GM12878 (cell line): ENCODE measurements around the gene CLTRN. TPM values are rescaled to one million over a fixed set of nuclear protein-coding genes. Genes with fewer than 3 reads are reported as not detected.

Experiments used
- ATAC-seq: fragments of 200-7000 bp; cut with Tn5 transposase; 3 replicates; pipeline ENCODE4 v1.9.1; 2020; ENCODE audit warnings: mild to moderate bottlenecking, moderate library complexity
- BruUV-seq: library from RNA; stranded (reverse); fragments of 400-500 nt; replicated peaks from 2 replicates; lab custom pipeline; 2021; lab: Mats Ljungman, UMichigan
- CTCF ChIA-PET: fragments of 300-600 bp; sonication (Branson Sonifier 250); formaldehyde crosslinking; extraction: SDS; loops from one replicate; lab custom pipeline; 2021; ENCODE audit warnings: inconsistent platforms; lab: Yijun Ruan, JAX
- POLR2A ChIA-PET: fragments of 350-600 bp; formaldehyde crosslinking; extraction: SDS; loops from one replicate; lab custom pipeline; 2021; ENCODE audit warnings: inconsistent platforms; lab: Charles Lee
- RAD21 ChIA-PET: fragments of 300-600 bp; sonication (Branson Sonifier 250); formaldehyde crosslinking; loops from one replicate; lab custom pipeline; 2023; ENCODE audit warnings: antibody characterized with exemption; ENCODE audit not compliant: unreplicated experiment; lab: Charles Lee
- SMC1A ChIA-PET: fragments of 300-600 bp; sonication (Branson Sonifier 250); formaldehyde crosslinking; loops from one replicate; lab custom pipeline; 2023; ENCODE audit not compliant: unreplicated experiment, uncharacterized antibody; lab: Charles Lee
- DNase-seq: peaks from one replicate; pipeline ENCODE4 v3.0.0-alpha.2; 2011; ENCODE audit warnings: low read depth, low spot score
- FAIRE-seq: peaks from 3 replicates; lab custom pipeline; 2011; peaks lifted over from hg19 to GRCh38; lab: Jason Lieb, UNC
- H2AFZ ChIP-seq: 2 replicates; pipeline ENCODE4 v1.6.0; 2011; ENCODE audit warnings: low read depth, low read length, control low read depth; ENCODE audit not compliant: control insufficient read depth
- H3K27ac ChIP-seq: 2 replicates; pipeline ENCODE4 v1.5.1; 2011; ENCODE audit warnings: control low read depth; ENCODE audit not compliant: control insufficient read depth, insufficient read depth
- H3K27me3 ChIP-seq, 2 experiments: replicated peaks in 1 of 2; 2 replicates each; pipeline versions ENCODE4 v1.6.0 to v1.6.1; 2011; ENCODE audit warnings: low read length in 1 of 2; ENCODE audit not compliant: control insufficient read depth in 2 of 2, insufficient read depth in 2 of 2
- H3K36me3 ChIP-seq, 2 experiments: 2 replicates each; pipeline ENCODE4 v1.5.1; 2011; ENCODE audit warnings: low read length in 1 of 2; ENCODE audit not compliant: control insufficient read depth in 2 of 2, insufficient read depth in 2 of 2
- H3K4me1 ChIP-seq: 2 replicates; pipeline ENCODE4 v1.6.1; 2011; ENCODE audit warnings: mild to moderate bottlenecking, low read length, moderate library complexity, mixed read lengths; ENCODE audit not compliant: control insufficient read depth, insufficient read depth
- H3K4me2 ChIP-seq: 2 replicates; pipeline ENCODE4 v1.6.0; 2011; ENCODE audit warnings: control low read depth; ENCODE audit not compliant: control insufficient read depth, insufficient read depth
- H3K4me3 ChIP-seq: fragments of 200-600 bp; sonication (generic); 2 replicates; pipeline ENCODE4 v1.5.1; 2016
- H3K79me2 ChIP-seq: 2 replicates; pipeline ENCODE4 v1.6.0; 2011; ENCODE audit warnings: low read length; ENCODE audit not compliant: control insufficient read depth, insufficient read depth
- H3K9ac ChIP-seq: 2 replicates; pipeline ENCODE4 v1.8.0; 2011; ENCODE audit warnings: low read length, control low read depth, mixed read lengths; ENCODE audit not compliant: control insufficient read depth, insufficient read depth
- H3K9me3 ChIP-seq: replicated peaks from 3 replicates; pipeline ENCODE4 v1.5.1; 2011; ENCODE audit warnings: mild to moderate bottlenecking, low read length; ENCODE audit not compliant: control insufficient read depth, insufficient read depth
- H4K20me1 ChIP-seq: 2 replicates; pipeline ENCODE4 v1.6.0; 2011; ENCODE audit not compliant: control insufficient read depth, insufficient read depth
- BCLAF1 ChIP-seq: fragments of 450-650 bp; IDR thresholded peaks from 2 replicates; pipeline ENCODE4 v1.6.1; 2017; ENCODE audit warnings: antibody characterized with exemption, mild to moderate bottlenecking, moderate library complexity
- CBX3 ChIP-seq: fragments of 200-600 bp; sonication (generic); IDR thresholded peaks from 2 replicates; pipeline ENCODE4 v1.6.1; 2016; ENCODE audit warnings: low read depth, borderline replicate concordance
- CEBPB ChIP-seq, 2 experiments: fragments of 150-350 bp in 1 of 2; IDR thresholded peaks; 2 replicates each; pipeline ENCODE4 v1.6.1; 2012 to 2014; ENCODE audit warnings: low read depth in 2 of 2, low read length in 2 of 2, borderline replicate concordance in 1 of 2, inconsistent platforms in 1 of 2
- EED ChIP-seq: sonication (generic); IDR thresholded peaks from 2 replicates; pipeline ENCODE4 v1.6.1; 2016; ENCODE audit warnings: antibody characterized with exemption, low read depth
- LARP7 ChIP-seq: fragments of 450-650 bp; IDR thresholded peaks from 2 replicates; pipeline ENCODE4 v1.6.1; 2017; ENCODE audit warnings: mild to moderate bottlenecking
- MEF2A ChIP-seq: IDR thresholded peaks from 2 replicates; pipeline ENCODE4 v1.6.1; 2011; ENCODE audit warnings: low read depth, mild to moderate bottlenecking, low read length, moderate library complexity; ENCODE audit not compliant: insufficient read depth
- NBN ChIP-seq: fragments of 450-650 bp; IDR thresholded peaks from 2 replicates; pipeline ENCODE4 v1.6.1; 2016
- PAX8 ChIP-seq: fragments of 450-650 bp; IDR thresholded peaks from 2 replicates; pipeline ENCODE4 v1.6.1; 2017; ENCODE audit warnings: mild to moderate bottlenecking, moderate library complexity
- POLR2AphosphoS2 ChIP-seq: IDR thresholded peaks from 2 replicates; pipeline ENCODE4 v1.6.1; 2011; ENCODE audit warnings: low read depth, mild to moderate bottlenecking, low read length, improper control_type of control experiment, moderate library complexity
- RELA ChIP-seq: fragments of 450-650 bp; IDR thresholded peaks from 2 replicates; pipeline ENCODE4 v1.8.0; 2014; ENCODE audit warnings: borderline replicate concordance; ENCODE audit not compliant: partially characterized antibody
- RUNX3 ChIP-seq: IDR thresholded peaks from 2 replicates; pipeline ENCODE4 v1.6.1; 2012; ENCODE audit warnings: low read length, inconsistent platforms
- SIX5 ChIP-seq: IDR thresholded peaks from 2 replicates; pipeline ENCODE4 v1.6.1; 2011; ENCODE audit warnings: mild to moderate bottlenecking, low read depth, low read length, moderate library complexity; ENCODE audit not compliant: severe bottlenecking
- SMAD5 ChIP-seq: IDR thresholded peaks from 2 replicates; pipeline ENCODE4 v1.6.1; 2016; ENCODE audit warnings: antibody characterized with exemption, low read depth
- SREBF2 ChIP-seq: IDR thresholded peaks from 2 replicates; pipeline ENCODE4 v1.6.1; 2012; ENCODE audit warnings: mild to moderate bottlenecking, low read length
- WGBS: methylation state at CpG from one replicate; pipeline ENCODE4 v1.1.6; 2016; ENCODE audit warnings: low lambda C conversion rate; ENCODE audit not compliant: insufficient replicate concordance, insufficient coverage; ENCODE audit errors: missing lambda C conversion rate; 5-methylcytosine and 5-hydroxymethylcytosine counted together
- in situ Hi-C: fragments of 300-500 bp; cut with MboI; formaldehyde crosslinking; loops from 9 replicates; pipeline ENCODE4 v1.14.3; 2018; ENCODE audit warnings: mixed read lengths
- intact Hi-C: fragments of 100-400 bp; cut with micrococcal nuclease; formaldehyde crosslinking; loops from one replicate; pipeline ENCODE4 v1.14.2; 2022; ENCODE audit not compliant: unreplicated experiment
- polyA plus RNA-seq, 11 experiments: library from polyadenylated mRNA; depleted of rRNA in 4 of 11; unstranded in 6 of 11; stranded (reverse) in 5 of 11; fragments of >200 nt; fragmentation: Nextera tagmentation in 4 of 11; fragmentation: Illumina TruSeq in 1 of 11; extraction: Ambion mirVana in 4 of 11; extraction: Trizol in 1 of 11; gene quantifications; 1 replicate in 1 of 11; 2 replicates in 10 of 11; pipeline versions ENCODE4 v1.2.1 to v1.2.3, GENCODE V29; 2011 to 2016; ENCODE audit warnings: inconsistent platforms in 2 of 11, missing spikeins in 2 of 11, low read depth in 1 of 11
- total RNA-seq, 4 experiments: library from RNA; depleted of rRNA in 3 of 4; stranded (reverse); fragments of >200 nt in 3 of 4; fragmentation: Illumina TruSeq in 1 of 4; extraction: Trizol in 1 of 4; gene quantifications; 2 replicates each; pipeline versions ENCODE4 v1.2.1 to v1.2.3, GENCODE V29; 2013 to 2021

CLTRN gene
- total and polyA plus RNA-seq, 10 of the 15 experiments (the other 5 are each of a cell fraction or from before 2014, with no cell fraction given): 0.13 to 0.75 (median 0.27) TPM; not detected in 1

- SMC1A ChIA-PET: no interaction called here
- TF ChIP-seq CEBPB (IDR thresholded peaks at IDR 0.05; ENCODE audit: borderline replicate concordance in 1 of 2, low read depth in 2 of 2, low read length in 2 of 2): no peak
- TF ChIP-seq RELA: no peak
- no peak for TF ChIP-seq MEF2A
- no peak for TF ChIP-seq LARP7
- TF ChIP-seq POLR2AphosphoS2: no peak
- TF ChIP-seq, all 136 proteins: peak for 0
- BruUV-seq: no TSS peak
These were observed 33.0 kb downstream of the CLTRN start for GRCh38 chrX:15631637-15632036.

GRCh38 chrX:15623054-15623453 lies 41.6 kb downstream of the CLTRN start:
- FAIRE-seq (no peak), ATAC-seq (no peak), DNase-seq (no peak)
- intact Hi-C loops (no loop called here), in situ Hi-C loops (no loop called here)
- no peaks in the 10 kb centered on the region for H3K79me2 ChIP-seq
- no peak overlapping the region for H3K4me3 ChIP-seq
- no peaks in the 10 kb centered on the region for H3K4me1 ChIP-seq
- no peak overlapping the region for H2AFZ ChIP-seq
- ChIA-PET POLR2A (no interaction called here), RAD21 (no interaction called here), SMC1A (no interaction called here), CTCF (no interaction called here)
- H3K27ac ChIP-seq: no peak overlapping the region
- no peak overlapping the region for H3K4me2 ChIP-seq
- H3K36me3 ChIP-seq: no peaks in the 10 kb centered on the region
- WGBS: 44% methylated on average over 1 of the region's 1 CpG
- no peak overlapping the region for H3K9ac ChIP-seq
- H4K20me1 ChIP-seq: no peaks in the 10 kb centered on the region
- no peaks in the 10 kb centered on the region for H3K9me3 ChIP-seq
- no TSS peak for BruUV-seq
- H3K27me3 ChIP-seq: peaks cover 0 to 3% of the 10 kb centered on the region in 2 experiments; a peak in 3 of 4 replicates
- TF ChIP-seq EED (no peak), SMAD5 (no peak), NBN (no peak), BCLAF1 (no peak), SIX5 (no peak), SREBF2 (no peak), CBX3 (no peak), RUNX3 (no peak), PAX8 (no peak)

More at GRCh38 chrX:15631637-15632036, 33.0 kb downstream of the CLTRN start:
- no peaks in the 10 kb centered on the region for H3K79me2 ChIP-seq
- H2AFZ ChIP-seq: no peak overlapping the region
- no peak overlapping the region for H3K4me2 ChIP-seq
- DNase-seq (no peak), ATAC-seq (no peak), FAIRE-seq (no peak)
- in situ Hi-C loops (no loop called here), intact Hi-C loops (no loop called here)
- ChIA-PET POLR2A (no interaction called here), RAD21 (no interaction called here), CTCF (interaction anchor here (1.3 kb wide), 1 partner anchor 9 kb away, joined by 3 read pairs; no protein-coding TSS in a partner anchor)
- no peak overlapping the region for H3K9ac ChIP-seq
- H3K27ac ChIP-seq: no peak overlapping the region
- no peaks in the 10 kb centered on the region for H3K27me3 ChIP-seq
- no peaks in the 10 kb centered on the region for H3K4me1 ChIP-seq
- H3K9me3 ChIP-seq: no peaks in the 10 kb centered on the region
- no peak overlapping the region for H3K4me3 ChIP-seq
- H3K36me3 ChIP-seq: no peaks in the 10 kb centered on the region
- H4K20me1 ChIP-seq: no peaks in the 10 kb centered on the region
